ENCODE results near the gene MCRS1.

DNA sequence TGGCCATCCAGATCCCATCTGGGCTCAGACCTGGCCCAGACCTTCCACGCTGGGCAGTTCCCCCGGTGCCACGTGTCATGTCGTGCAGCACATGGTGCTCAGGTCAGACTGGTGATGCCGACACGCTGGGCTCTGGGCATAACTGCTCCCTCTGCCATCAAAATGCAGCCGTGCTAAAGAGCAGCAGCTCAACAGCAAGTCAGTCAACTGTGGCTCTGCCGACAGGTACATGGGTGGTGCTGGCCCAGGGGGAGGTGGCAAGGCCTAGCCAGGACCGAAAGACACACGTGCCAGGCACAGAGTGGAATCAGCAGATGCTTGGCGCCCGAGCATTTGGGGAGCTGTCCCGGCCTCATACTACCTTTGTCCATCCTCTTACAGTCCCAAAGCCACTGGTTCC lies 1.6 kb downstream of the MCRS1 start:
- TF ChIP-seq ZNF274 (IDR thresholded peaks at IDR 0.05; ENCODE audit: low read depth, low read length) (no peak), YY1 (IDR thresholded peaks at IDR 0.05; ENCODE audit: insufficient read depth, insufficient read length) (no peak), SUZ12 (IDR thresholded peaks at IDR 0.05; ENCODE audit: extremely low read depth, insufficient read depth, insufficient read length) (no peak)

Measured in NT2/D1 (cell line).